Epidermal melanocyte (primary cell): ENCODE measurements around the gene PHF19.

Source experiments
- DNase-seq: peaks from one replicate; pipeline ENCODE4 v3.0.0; 2011; ENCODE audit warnings: low spot score; ENCODE audit not compliant: insufficient read length

Gene PHF19

DNA sequence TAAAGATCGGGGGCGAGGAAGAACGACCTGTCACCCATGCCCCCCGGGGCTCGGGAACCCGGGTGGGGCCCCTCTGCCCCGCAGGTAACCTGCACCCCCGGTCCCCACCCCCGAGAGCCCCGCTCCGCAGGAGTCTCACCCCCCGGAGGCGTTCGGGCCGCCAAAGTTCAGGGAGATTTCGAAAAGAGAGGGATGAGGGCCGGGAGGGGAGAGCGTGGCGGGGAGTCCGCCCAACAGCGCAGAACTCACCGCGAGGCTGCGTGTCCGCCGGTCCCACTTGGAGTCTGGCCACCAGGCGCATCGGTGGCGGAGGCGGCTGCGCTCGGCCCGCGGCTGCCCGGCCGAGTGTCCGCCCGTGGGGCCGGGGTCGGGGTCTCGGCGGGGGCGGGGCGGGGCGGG, at the start of gene PHF19:
Gene PHF19 (minus strand): TSS at position 347 of the 399 bp plus-strand sequence. CDS start 2,447 bp downstream, outside the sequence.
- DNase-seq: no peak

- no peak for DNase-seq
These were observed 49.5 kb upstream of the PHF19 start, which contains the start of gene TRAF1 for GRCh38 chr9:120926397-120926928. Gene TRAF1 (minus strand): TSS chr9:120926796. CDS start chr9:120926075, 721 bp downstream.

DNA sequence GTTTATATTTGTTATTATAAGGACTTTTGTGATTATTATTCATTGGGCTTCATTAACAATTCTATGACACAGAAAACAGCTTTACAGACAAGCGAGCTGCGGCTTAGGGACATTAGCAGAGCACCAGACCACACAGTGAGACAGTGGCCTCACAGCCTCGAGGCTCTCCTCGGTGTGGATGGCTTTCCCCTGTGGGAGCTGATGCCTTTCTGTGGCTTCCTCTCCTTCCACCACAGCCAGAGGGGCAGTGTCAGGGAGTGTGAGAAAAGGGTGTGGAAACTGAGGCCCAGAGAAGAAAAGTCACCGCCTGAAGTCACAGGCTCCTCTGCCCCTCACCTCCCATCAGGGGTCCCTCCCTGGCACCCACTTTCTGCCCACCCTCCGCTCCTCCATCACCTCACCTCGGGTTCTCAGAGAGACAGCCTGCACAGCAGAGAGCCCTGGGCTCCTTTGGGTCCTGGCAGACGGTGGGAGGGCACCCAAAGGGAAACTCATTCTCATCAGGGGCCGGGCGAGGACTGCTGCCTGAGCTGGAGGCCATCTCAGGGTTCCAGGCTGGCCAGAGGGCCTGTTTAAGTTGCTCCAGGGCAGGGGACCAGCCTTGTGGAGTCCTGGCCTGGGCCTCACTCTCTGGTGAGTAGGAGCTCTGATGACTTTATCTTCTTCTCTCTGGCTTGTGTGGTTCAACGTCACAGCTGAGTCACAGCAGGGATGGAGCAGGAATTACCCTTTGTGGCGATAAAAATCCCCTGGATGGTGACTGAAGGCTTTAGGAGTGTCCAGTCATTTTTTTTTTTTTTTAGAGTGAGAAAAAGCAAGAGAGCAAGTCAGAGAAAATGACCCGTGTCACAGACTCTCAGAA, 48.8 kb upstream of the PHF19 start:
- no peak for DNase-seq

GRCh38 chr9:120924698-120925534, 47.9 kb upstream of the PHF19 start:
- DNase-seq: no peak

- no peak for DNase-seq
These were observed 46.8 kb upstream of the PHF19 start for GRCh38 chr9:120923620-120924328.

GRCh38 chr9:120922404-120923195, 45.6 kb upstream of the PHF19 start:
- no peak for DNase-seq

GRCh38 chr9:120921661-120922181, 44.7 kb upstream of the PHF19 start:
- DNase-seq: no peak

DNA sequence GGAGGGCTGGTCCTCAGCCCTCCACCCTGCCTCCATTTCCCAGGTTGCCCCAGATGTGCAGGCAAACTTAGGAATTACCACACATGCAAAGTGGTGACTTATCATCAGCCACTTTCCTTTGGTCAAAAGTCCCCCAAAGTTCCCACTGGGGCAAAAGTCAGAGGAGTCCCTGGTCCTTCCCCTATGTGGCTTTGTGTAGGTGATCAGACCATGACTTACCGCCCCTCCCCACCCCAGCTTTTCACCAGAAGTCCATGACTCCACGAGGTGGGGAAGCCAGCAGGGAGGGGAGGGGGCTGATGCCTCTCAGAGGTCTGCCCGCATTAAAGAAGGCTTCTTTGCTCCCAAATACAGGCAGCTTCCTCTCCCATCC, 43.8 kb upstream of the PHF19 start:
- no peak for DNase-seq

- no peak for DNase-seq
These were observed 43.1 kb upstream of the PHF19 start for GRCh38 chr9:120919843-120920805.

- DNase-seq: no peak
These were observed 42.2 kb upstream of the PHF19 start for GRCh38 chr9:120918931-120919842.

GRCh38 chr9:120917929-120918762, 41.2 kb upstream of the PHF19 start:
- DNase-seq: no peak

DNA sequence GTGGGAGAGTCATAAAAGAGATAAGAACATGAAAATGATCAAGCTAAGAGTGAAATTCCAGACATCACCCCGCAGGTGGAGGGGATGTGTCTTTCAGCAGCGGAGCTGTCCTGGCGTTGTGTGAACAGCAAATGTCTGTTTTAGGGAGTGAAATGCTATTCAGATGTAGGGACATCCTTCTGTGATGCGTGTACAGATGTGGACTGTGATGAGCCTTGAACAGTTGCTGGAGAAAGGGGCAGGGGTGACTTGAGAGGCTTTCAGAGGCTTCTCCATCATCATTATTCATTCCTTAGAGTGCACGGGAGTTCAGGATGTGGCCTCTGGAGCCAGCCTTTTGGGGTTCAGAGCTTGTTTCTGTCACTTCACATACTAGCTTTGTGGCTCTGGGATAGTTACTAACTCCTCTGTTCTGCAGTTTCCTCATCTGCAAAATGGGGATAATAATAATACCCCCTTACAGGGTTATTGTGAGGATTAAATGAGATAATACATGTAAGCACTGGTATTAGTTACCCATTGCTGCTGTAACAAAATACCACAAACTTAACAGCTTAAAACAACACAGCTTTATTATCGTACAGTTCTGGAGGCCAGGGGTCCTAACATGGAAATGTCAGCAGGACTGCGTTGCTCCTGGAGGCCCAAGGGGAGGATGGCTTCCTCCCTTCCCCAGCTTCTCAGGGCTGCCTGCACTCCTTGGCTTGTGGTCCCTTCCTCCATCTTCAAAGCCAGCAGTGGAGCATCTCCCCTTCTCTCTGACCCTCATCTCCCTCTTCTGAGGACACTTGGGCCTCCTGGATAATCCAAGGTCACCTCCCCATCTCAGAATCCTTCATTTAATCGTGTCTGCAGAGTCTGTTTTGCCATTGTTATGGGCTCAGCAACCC, 40.2 kb upstream of the PHF19 start:
- no peak for DNase-seq

GRCh38 chr9:120916588-120916987, 39.6 kb upstream of the PHF19 start:
- peak; percentile 38 for DNase-seq

DNA sequence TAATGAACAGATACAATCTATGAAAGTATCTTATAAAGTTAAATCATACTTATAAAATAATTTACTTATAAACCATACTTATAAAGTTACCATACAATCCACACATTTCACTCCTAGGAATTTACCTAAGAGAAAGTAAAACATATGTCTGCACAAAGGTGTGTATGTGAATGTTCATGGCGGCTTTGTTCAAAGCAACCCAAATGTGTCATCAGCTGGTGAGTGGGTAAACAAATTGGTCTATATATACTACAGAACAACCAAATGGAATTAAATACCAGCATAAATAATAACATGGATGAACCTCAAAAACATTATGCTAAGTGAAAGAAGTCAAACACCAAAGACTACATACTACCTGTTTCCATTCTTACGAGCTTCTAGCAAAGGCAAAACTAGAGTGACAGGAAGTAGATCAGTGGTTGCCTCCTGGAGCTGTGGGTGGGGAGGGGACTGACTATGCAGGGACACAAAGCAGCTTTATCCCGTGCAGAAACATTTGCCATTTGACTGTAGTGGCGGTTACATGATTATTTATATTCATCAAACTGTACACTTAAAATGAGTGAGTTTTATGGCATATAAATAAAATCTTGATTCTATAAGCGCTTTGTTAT, 39.0 kb upstream of the PHF19 start:
- DNase-seq: no peak

- no peak for DNase-seq
These were observed 38.0 kb upstream of the PHF19 start for GRCh38 chr9:120914953-120915352.

GRCh38 chr9:120914396-120914795, 37.4 kb upstream of the PHF19 start:
- no peak for DNase-seq
